Dedifferentiated amniotic fluid mesenchymal stem cell (primary cell): Measurements from ENCODE around the gene FAM53B.
"Not testable (repeated sequence)": the region's sequence is repeated elsewhere in the genome, so short reads cannot be mapped to it uniquely, and the experiment has no call there.

Experiments
- DNase-seq: peaks from one replicate; pipeline ENCODE4 v3.0.0-alpha.2; 2016; ENCODE audit errors: extremely low spot score

FAM53B gene

GRCh38 chr10:124610851-124611250, 133.3 kb downstream of the FAM53B start:
- DNase-seq, result not testable (repeated sequence)

DNA sequence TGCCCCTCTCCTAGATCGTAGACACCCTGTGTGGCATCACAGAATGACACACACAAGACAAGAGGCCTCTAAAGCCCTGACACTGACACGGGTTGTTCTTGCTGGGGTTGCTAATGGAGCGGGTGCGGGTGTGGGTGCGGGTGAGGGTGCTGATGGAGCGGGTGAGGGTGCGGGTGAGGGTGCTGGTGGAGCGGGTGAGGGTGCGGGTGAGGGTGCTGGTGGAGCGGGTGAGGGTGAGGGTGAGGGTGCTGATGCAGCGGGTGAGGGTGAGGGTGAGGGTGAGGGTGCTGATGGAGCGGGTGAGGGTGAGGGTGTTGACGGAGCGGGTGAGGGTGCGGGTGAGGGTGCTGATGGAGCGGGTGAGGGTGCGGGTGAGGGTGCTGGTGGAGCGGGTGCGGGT, 134.0 kb downstream of the FAM53B start:
- not testable (repeated sequence) for DNase-seq

DNA sequence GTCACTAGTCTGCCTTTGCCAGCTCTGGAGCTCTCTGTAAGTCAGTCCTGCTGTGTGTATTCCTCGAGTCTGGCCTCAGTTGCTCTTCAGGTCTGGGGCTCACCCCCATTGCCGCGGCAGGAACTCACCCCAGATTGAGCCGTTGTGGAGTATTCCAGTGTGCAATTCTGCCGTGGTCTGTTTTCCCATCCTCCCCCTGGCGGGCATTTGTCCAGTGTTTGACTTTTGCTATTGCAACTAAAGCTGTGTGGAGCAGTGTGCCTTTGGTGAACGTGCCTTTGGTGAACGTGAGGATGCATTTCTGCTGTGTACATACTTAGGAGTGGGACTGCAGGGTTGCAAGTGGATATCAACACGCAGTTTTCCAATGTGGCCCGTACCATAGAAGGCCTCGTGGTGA, 134.5 kb downstream of the FAM53B start:
- DNase-seq, result no peak

DNA sequence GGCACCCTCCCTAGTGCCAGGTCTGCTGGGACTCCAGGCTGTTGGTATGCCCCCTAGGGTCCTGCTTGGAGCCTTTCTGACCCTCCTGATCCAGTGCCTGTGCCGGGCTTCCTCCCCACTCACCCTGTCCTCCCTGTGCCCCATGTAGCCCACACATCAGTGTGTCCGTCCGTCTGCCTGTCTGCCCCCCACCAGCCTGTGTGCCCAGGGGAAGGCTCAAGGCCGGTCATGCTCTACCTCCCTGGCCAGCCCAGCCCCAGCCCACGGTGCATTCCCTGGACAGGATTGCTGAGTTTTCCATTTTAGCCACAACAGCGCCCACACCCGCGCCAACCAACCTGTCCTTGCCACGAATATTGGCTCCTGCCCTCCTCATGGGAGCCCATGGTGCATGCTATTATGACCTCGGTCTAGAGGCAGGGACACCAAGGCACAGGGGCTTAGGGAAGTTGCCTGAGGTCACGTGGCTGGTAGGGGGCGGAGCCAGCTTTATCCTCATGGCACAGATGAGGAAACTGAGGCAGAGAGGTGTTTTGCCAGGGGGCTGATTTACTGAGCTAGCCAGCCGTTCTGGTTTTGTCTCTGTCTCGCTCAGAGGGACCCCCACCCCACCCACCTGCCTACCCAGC, 136.0 kb downstream of the FAM53B start:
- DNase-seq, result no peak

GRCh38 chr10:124607693-124608092, 136.5 kb downstream of the FAM53B start:
- no peak for DNase-seq

GRCh38 chr10:124606822-124607221, 137.4 kb downstream of the FAM53B start:
- DNase-seq, result no peak

- no peak for DNase-seq
These were observed 138.0 kb downstream of the FAM53B start for GRCh38 chr10:124605856-124606812.

DNA sequence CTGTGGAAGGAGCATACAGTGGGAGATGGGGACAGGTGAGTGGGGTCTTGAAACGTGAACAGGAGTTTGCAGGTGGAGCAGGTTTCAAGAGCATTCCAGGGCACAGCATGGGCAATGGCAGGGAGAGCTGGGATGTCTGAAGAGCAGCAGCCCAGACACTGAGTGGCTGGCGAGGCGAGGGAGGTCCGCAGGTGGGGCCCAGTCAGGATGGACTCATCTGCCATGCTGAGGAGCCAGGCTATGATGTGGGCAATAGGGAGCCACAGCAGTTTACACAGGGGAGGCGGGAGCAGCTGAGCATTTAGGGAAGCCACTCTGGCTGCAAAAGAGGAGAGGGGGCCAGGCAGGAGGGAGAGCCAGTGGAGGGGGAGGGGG, 138.7 kb downstream of the FAM53B start:
- DNase-seq, result no peak

GRCh38 chr10:124605001-124605370, 139.2 kb downstream of the FAM53B start:
- no peak for DNase-seq

DNA sequence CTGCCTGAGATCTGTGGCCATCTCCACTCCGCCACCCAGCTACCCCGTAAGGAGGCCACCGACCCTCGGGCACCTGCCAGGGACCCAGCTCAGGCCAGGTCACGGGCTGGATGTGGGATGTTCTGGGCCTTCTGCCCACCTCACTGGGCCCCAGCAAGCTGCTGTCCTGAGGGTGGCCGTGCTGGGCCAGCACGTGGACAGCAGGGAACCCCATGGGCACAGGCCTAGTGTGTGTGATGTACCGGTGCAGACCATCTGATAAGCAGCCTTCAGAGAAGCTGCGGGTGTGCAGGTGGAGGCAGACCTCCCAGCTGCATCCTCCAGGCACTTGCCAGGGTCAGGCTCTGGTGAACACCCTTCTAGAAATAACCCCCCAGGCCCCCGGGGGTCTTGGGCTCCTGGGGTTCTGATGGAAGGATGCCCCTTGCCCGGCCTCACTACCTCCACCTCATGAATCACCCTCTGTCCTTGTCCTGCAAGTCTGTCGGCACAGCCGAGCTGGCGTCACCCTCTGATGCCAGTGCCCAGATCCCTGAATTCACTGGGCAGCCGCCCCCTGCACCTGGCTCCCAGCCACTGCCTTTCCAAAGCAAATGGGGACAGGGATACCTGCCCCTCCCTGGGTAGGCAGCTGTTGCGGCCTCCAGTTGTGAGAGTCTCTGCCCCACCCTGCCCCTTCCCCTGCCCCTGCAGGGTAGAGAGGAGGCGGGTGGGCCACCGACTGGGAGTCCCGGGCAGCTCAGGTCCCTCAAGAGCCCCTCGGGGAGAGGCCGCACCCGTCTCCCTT, 139.8 kb downstream of the FAM53B start:
- no peak for DNase-seq

GRCh38 chr10:124603376-124604213, 140.6 kb downstream of the FAM53B start:
- no peak for DNase-seq

DNA sequence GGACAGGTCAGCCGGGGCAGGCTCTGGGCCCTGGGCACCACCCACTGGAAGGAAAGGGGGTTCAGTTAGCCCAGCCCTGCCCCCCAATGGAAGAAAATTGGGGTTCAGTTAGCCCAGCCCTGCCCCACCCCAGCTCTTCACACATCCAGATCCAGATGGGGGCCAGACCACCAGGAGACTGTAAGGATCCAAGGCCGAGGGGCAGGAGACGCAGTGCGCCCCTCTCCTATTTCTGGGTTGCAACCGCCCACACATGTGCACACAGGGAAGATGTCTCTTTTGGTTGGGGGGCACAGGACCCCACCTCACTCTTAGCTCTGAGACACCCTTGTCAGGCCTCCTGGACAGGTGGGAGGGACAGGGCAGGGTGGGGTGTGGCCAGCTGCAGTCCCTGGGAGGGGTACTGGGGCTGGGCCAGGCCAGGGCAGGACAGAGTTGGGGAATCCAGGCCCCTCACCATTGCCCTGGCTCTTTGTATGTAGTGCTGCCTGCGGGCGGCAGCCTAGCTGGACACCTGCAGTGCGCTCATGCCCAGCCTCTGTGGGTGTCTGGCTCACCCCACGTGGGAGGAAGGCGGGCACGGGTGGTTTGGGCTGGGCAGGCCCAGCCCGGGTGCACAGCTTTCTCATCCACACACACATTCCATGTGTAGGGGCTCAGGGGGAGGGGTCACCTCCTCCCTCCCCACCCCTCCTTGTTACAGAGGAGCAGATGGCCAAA, 141.4 kb downstream of the FAM53B start:
- DNase-seq, result no peak

GRCh38 chr10:124602121-124602561, 142.0 kb downstream of the FAM53B start:
- no peak for DNase-seq

DNA sequence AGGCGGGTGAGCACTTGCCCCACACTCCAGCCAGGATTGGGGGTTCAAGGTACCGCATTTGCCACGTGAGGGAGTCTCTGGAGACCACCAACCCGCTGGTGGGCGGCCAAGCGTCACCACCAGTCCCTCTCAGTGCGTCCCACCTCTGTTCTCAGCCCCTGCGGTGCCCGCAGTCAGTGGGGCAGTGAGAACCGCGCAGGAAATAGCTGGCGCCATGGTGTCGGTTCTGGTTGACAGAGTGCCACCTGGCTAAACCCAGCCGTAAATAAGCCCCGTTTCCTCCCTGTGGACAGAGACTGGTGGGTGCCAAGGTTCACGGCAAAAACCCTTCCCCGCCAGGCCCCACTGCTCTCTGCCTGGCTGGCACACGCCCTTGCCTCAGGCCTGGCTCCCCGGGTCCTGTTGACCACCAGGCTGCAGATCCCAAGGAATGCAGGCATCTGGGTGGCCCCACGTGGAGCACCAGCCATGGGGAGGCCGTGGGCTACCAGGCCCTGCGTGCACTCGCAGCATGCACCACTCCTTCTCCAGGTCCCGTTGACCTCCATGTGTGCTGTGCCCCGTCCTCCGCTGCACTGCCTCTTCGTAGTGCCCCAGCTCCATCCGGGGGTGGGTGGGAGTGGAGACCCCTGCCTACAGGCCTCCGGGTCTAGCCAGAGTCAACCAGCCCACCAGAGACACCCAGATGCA, 142.6 kb downstream of the FAM53B start:
- no peak for DNase-seq

GRCh38 chr10:124601016-124601415, 143.2 kb downstream of the FAM53B start:
- DNase-seq, result no peak

DNA sequence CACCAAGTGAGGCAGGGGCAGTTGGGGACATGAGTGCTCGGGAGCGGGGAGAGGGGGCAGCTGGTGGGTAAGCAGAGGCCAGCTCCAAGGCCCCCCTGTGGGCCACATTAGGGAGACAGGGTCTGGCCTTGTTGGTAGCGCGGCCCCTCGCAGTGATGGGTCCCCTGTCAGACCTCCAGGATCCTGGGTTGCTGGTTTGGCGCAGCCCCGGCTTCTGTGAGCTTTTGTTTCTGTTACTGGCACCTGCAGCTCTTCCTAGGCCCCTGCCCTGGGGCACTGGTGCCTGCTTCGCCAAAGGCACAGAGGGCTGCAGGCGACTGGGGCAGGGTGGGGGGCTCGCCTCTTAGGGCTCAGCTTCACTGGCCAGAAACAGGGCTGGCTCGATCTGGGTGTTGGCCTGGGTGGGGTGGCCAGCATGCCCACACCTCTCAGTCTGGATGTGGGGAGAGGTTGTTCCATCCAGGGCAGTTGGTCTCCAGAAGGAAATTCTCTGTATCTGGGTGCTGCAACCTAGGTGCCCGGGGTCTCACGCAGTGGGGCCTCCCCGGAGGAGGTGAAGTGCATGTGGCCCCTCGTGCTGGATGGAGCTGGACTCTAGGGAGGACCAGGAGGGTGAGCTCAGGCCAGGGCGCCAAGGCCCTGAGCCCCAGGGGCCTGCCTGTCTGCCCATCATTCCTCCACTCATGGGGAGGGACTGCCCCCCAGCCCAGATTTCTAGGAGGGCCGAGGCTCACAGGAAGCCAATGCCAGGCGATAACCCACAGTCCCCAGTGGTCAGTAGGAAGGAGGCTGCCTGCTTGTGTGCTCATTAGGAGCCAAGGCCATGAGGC, 143.9 kb downstream of the FAM53B start:
- DNase-seq, result no peak

DNA sequence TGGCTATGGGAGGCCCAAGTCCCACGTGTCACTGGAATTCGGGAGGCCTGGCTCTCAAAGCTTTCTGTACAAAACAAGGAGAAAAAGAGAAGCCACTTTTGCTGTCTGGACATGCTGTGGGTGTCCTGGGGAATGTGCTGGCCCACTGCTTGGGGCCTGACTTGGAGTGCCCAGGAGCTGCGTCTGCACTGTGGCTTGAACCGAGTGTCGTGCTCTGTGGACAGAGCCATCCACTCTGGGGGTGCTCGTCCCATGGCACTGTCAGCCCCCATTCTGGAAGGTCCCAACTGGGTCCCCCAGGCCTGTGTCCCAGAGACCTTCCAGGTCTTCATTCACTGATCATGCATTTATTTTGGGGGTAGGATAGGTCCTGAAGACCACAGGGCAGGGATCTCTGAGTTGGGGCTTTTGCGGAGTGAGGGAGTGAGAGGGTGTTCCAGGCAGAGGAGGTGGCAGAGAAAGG, 144.6 kb downstream of the FAM53B start:
- no peak for DNase-seq

DNA sequence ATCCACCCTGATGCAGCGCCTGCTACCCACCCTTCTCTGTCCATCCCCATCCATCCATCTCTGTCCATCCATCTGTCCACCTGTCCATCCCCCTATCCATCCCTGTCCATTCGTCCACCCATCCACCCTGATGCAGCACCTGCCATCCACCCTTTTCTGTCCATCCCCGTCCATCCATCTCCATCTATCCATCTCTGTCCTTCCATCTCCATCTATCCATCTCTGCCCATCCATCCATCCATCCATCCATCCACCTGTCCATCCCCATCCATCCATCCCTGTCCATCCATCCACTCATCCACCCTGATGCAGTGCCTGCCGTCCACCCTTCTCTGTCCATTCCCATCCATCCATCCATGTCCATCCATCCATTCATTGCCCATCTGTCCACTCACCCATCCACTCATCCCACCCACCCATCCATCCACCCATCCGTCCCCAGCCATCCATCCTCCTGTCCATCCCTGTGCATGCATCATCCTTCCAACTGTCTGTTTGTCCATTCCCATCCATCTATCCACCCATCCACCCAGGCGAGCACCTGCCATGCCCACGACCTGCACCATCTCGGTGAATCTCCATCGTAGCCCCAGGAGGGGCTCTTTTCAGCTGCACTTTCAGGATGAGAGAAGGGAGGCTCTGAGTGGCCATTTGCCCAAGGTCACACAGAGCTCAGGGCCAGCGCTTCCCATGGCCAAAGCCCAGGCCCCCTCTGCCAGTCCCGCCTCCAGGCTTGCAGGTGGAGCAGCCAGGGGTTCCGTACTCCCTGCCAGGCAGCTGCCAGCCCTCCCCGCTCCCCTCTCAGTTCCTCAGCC, 145.2 kb downstream of the FAM53B start:
- no peak for DNase-seq
